ENCODE data around the gene ODC1. TPM values are rescaled to one million over a fixed set of nuclear protein-coding genes. Genes with fewer than 3 reads are reported as not detected.

Gene ODC1
- total and polyA plus RNA-seq, 2 experiments from 2014 or later: 23.3 to 70.3 TPM

- no peak overlapping the region for H3K4me2 ChIP-seq
- H3K4me3 ChIP-seq: no peak overlapping the region
- no peaks in the 10 kb centered on the region for H3K9me2 ChIP-seq (ENCODE audit: insufficient read depth)
- no peak overlapping the region for H3K4me3 Mint-ChIP-seq
- H3K36me3 ChIP-seq (ENCODE audit: insufficient read depth): 0 out of 2 replicates have a peak, but pooled peaks cover 6% of the 10 kb centered on the region
- H3K27ac Mint-ChIP-seq: no peak overlapping the region
- peaks cover 3% of the 10 kb centered on the region; the same call in 2 of the 3 replicates for H3K4me1 Mint-ChIP-seq
- no peaks in the 10 kb centered on the region for H4K20me1 ChIP-seq (replicated peaks; ENCODE audit: insufficient read depth)
- ATAC-seq (no peak), DNase-seq (ENCODE audit: low spot score) (no peak)
- no peaks in the 10 kb centered on the region for H3F3A ChIP-seq (replicated peaks; ENCODE audit: low read depth)
- H2AFZ ChIP-seq: no peak overlapping the region
- no peaks in the 10 kb centered on the region for H3K9me3 Mint-ChIP-seq
- H3K4me1 ChIP-seq (ENCODE audit: insufficient read depth): no peaks in the 10 kb centered on the region
- TF ChIP-seq CREB1 (CRISPR knock-in tag; IDR thresholded peaks at IDR 0.05; ENCODE audit: low read depth) (no peak), REST (IDR thresholded peaks at IDR 0.05; ENCODE audit: unreplicated experiment) (no peak), STAT1 (IDR thresholded peaks at IDR 0.05; ENCODE audit: unreplicated experiment) (no peak), EZH2phosphoT487 (IDR thresholded peaks at IDR 0.05; ENCODE audit: unreplicated experiment) (no peak), ZNF462 (CRISPR knock-in tag; IDR thresholded peaks at IDR 0.05) (no peak), POLR2AphosphoS5 (IDR thresholded peaks at IDR 0.05; ENCODE audit: low read depth) (no peak), CTCF (conservative IDR thresholded peaks at IDR 0.05; ENCODE audit: low read depth in 2 of 2) (no peak), ZNF114 (CRISPR knock-in tag; IDR thresholded peaks at IDR 0.05) (no peak), JUNB (IDR thresholded peaks at IDR 0.05; ENCODE audit: unreplicated experiment) (no peak), ETS1 (IDR thresholded peaks at IDR 0.05) (no peak), NANOG (IDR thresholded peaks at IDR 0.05; ENCODE audit: borderline replicate concordance) (no peak)
- peaks cover 3% of the 10 kb centered on the region; the same call in 1 of the 2 replicates for H3K27me3 ChIP-seq (ENCODE audit: insufficient read depth)
- no peaks in the 10 kb centered on the region for H3K79me2 ChIP-seq (replicated peaks; ENCODE audit: insufficient read depth)
- peaks cover 18% of the 10 kb centered on the region for H3K36me3 Mint-ChIP-seq (ENCODE audit: low read depth)
- H3K27ac ChIP-seq (ENCODE audit: low read depth): no peak overlapping the region
- peaks cover 17% of the 10 kb centered on the region for H3K27me3 Mint-ChIP-seq (ENCODE audit: insufficient read depth, low read depth, poor library complexity)
Measured at GRCh38 chr2:10435820-10436204, 12.3 kb downstream of the ODC1 start.
